ENCODE data around the gene LTO1. TPM values are rescaled to one million over a fixed set of nuclear protein-coding genes. Genes with fewer than 3 reads are reported as not detected.

The LTO1 gene
- total RNA-seq, 1 donor from 2014 or later, result 21.4 TPM

DNA sequence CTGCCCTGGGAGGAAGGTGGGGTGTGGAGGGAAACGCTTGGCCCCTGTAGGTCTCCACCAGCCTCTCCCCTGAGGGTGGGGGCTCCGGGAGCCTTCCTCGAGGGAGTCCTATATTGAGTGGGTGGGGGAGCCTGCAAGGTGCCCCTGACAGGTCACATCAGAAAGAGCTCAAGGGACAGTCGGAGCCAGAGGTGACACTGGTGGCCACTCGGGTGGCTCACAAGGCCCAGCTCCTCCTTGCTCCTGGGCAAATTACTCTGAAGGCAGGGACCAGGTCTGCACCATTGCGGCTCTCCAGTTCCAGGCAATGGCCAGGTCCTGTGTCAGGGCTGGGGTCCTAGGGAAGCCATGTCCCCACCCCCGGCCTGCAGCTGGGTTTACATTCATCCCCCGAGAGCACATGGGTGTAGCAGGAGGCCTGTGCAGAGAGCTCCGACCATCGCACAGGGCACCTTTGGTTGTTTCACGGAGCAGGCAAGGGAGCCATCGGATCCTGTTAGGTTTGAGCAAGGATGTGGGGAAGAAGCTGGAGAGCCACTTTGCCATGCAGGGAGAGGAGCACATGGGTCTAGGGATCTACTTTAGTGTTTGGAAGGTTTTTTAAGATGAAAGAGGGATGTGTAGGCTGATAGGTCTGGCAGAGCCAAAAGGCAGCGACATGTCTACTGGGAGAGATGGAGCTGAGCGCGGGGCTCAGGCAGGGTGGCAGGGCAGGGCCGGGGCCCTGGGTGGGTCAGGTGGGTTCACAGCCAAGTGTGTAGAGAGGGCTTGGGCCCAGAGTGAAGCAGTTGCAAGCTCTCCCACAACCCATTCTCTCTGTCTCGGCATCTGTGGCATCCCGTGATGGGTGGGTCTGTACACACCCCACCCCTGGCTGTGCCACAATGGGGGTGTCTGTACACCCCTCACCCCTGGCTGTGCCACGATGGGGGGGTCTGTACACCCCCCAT is 19.4 kb downstream of the LTO1 start:
- H3K4me1 Mint-ChIP-seq (ENCODE audit: unreplicated experiment), result no peaks in the 10 kb centered on the region
- no peak overlapping the region for H3K27ac Mint-ChIP-seq (ENCODE audit: unreplicated experiment)
- H3K4me3 Mint-ChIP-seq (ENCODE audit: unreplicated experiment), result no peak overlapping the region
- TF ChIP-seq, protein P1, sequence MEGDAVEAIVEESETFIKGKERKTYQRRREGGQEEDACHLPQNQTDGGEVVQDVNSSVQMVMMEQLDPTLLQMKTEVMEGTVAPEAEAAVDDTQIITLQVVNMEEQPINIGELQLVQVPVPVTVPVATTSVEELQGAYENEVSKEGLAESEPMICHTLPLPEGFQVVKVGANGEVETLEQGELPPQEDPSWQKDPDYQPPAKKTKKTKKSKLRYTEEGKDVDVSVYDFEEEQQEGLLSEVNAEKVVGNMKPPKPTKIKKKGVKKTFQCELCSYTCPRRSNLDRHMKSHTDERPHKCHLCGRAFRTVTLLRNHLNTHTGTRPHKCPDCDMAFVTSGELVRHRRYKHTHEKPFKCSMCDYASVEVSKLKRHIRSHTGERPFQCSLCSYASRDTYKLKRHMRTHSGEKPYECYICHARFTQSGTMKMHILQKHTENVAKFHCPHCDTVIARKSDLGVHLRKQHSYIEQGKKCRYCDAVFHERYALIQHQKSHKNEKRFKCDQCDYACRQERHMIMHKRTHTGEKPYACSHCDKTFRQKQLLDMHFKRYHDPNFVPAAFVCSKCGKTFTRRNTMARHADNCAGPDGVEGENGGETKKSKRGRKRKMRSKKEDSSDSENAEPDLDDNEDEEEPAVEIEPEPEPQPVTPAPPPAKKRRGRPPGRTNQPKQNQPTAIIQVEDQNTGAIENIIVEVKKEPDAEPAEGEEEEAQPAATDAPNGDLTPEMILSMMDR (IDR thresholded peaks at IDR 0.05), result no peak
- H3K36me3 Mint-ChIP-seq (ENCODE audit: unreplicated experiment), result peaks cover 19% of the 10 kb centered on the region
- H3K9me3 Mint-ChIP-seq (ENCODE audit: unreplicated experiment), result no peaks in the 10 kb centered on the region
- no peak for DNase-seq (ENCODE audit: extremely low spot score, unreplicated experiment)
- no peaks in the 10 kb centered on the region for H3K27me3 Mint-ChIP-seq (ENCODE audit: unreplicated experiment)

DNA sequence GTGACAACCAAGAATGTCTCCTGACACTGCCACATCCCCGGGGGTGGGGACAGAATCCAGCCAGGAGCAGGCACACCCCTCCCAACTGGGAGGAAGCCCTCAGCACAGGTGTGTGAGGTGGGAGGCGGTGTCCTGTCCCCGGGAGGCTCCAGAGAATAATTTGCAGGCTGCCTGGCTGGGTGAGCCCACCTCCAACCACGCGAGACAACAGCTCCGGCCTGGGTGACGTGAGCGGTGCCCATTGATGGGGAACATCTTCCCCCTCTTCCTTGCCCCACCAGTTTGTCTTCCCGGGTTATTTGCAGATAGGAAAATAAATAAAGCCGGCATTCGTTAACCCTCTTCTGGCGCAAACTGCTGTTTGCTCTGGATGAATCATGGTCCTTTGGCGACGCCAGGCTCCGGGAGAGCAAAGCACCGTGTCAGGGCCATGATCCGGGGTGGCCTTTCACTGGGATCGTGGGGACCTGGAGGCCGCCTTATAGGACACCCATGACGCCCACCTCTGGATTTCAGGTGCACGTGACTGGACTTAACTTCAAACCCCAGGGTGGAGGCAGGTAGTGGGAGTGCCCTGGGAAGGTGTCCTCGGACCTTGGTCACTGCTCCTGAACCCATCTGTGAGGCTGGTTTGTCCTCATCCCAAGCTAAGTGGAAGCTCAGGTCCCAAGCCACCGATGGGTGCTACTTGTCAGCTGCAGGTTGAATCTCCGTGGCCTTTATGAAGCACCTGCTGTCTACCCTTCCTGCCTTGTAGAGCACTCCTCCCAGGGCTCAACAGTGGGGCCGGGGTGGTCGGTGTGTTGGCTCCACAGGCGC is 20.3 kb downstream of the LTO1 start:
- no peak for DNase-seq (ENCODE audit: extremely low spot score, unreplicated experiment)
- Mint-ChIP-seq H3K9me3 (ENCODE audit: unreplicated experiment) (no peaks in the 10 kb centered on the region), H3K4me1 (ENCODE audit: unreplicated experiment) (no peaks in the 10 kb centered on the region), H3K36me3 (ENCODE audit: unreplicated experiment) (peaks cover 19% of the 10 kb centered on the region), H3K4me3 (ENCODE audit: unreplicated experiment) (no peak overlapping the region), H3K27ac (ENCODE audit: unreplicated experiment) (no peak overlapping the region), H3K27me3 (ENCODE audit: unreplicated experiment) (no peaks in the 10 kb centered on the region)
- TF ChIP-seq, protein P1 (IDR thresholded peaks at IDR 0.05), result no peak

DNA sequence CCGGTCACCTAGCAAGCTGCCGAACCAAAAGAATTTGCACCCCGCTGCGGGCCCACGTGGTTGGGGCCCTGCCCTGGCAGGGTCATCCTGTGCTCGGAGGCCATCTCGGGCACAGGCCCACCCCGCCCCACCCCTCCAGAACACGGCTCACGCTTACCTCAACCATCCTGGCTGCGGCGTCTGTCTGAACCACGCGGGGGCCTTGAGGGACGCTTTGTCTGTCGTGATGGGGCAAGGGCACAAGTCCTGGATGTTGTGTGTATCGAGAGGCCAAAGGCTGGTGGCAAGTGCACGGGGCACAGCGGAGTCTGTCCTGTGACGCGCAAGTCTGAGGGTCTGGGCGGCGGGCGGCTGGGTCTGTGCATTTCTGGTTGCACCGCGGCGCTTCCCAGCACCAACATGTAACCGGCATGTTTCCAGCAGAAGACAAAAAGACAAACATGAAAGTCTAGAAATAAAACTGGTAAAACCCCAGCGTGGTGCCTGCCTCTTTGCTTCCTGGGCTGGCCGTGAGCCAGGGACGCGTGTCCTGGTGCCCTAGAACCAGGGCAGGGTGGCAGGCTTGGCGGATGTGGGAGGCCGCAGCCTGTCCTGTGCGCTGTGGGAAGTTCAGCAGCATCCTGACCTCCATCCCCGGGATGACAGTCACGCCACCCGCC is 21.0 kb downstream of the LTO1 start:
- H3K36me3 Mint-ChIP-seq (ENCODE audit: unreplicated experiment), result peaks cover 26% of the 10 kb centered on the region

DNA sequence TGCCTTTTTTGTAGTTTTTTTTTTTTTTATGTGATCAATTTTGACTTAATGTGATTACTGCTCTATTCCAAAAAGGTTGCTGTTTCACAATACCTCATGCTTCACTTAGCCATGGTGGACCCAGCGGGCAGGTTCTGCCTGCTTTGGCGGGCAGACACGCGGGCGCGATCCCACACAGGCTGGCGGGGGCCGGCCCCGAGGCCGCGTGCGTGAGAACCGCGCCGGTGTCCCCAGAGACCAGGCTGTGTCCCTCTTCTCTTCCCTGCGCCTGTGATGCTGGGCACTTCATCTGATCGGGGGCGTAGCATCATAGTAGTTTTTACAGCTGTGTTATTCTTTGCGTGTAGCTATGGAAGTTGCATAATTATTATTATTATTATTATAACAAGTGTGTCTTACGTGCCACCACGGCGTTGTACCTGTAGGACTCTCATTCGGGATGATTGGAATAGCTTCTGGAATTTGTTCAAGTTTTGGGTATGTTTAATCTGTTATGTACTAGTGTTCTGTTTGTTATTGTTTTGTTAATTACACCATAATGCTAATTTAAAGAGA is 21.7 kb downstream of the LTO1 start:
- Mint-ChIP-seq H3K27ac (ENCODE audit: unreplicated experiment) (no peak overlapping the region), H3K4me3 (ENCODE audit: unreplicated experiment) (no peak overlapping the region), H3K36me3 (ENCODE audit: unreplicated experiment) (peaks cover 28% of the 10 kb centered on the region), H3K27me3 (ENCODE audit: unreplicated experiment) (no peaks in the 10 kb centered on the region), H3K4me1 (ENCODE audit: unreplicated experiment) (no peaks in the 10 kb centered on the region), H3K9me3 (ENCODE audit: unreplicated experiment) (no peaks in the 10 kb centered on the region)
- DNase-seq (ENCODE audit: extremely low spot score, unreplicated experiment), result no peak
- TF ChIP-seq, protein P1 (IDR thresholded peaks at IDR 0.05), result no peak

More for the DNA sequence above, 21.0 kb downstream of the LTO1 start:
- H3K4me1 Mint-ChIP-seq (ENCODE audit: unreplicated experiment), result no peaks in the 10 kb centered on the region
- H3K27ac Mint-ChIP-seq (ENCODE audit: unreplicated experiment), result no peak overlapping the region
- TF ChIP-seq, protein P1 (IDR thresholded peaks at IDR 0.05), result no peak
- DNase-seq (ENCODE audit: extremely low spot score, unreplicated experiment), result no peak
- H3K27me3 Mint-ChIP-seq (ENCODE audit: unreplicated experiment), result no peaks in the 10 kb centered on the region
- H3K9me3 Mint-ChIP-seq (ENCODE audit: unreplicated experiment), result no peaks in the 10 kb centered on the region
- no peak overlapping the region for H3K4me3 Mint-ChIP-seq (ENCODE audit: unreplicated experiment)
